ENCODE measurements around the gene FAAP100.
"Not testable (repeated sequence)": the region's sequence is repeated elsewhere in the genome, so short reads cannot be mapped to it uniquely, and the experiment has no call there.

The FAAP100 gene, protein sequence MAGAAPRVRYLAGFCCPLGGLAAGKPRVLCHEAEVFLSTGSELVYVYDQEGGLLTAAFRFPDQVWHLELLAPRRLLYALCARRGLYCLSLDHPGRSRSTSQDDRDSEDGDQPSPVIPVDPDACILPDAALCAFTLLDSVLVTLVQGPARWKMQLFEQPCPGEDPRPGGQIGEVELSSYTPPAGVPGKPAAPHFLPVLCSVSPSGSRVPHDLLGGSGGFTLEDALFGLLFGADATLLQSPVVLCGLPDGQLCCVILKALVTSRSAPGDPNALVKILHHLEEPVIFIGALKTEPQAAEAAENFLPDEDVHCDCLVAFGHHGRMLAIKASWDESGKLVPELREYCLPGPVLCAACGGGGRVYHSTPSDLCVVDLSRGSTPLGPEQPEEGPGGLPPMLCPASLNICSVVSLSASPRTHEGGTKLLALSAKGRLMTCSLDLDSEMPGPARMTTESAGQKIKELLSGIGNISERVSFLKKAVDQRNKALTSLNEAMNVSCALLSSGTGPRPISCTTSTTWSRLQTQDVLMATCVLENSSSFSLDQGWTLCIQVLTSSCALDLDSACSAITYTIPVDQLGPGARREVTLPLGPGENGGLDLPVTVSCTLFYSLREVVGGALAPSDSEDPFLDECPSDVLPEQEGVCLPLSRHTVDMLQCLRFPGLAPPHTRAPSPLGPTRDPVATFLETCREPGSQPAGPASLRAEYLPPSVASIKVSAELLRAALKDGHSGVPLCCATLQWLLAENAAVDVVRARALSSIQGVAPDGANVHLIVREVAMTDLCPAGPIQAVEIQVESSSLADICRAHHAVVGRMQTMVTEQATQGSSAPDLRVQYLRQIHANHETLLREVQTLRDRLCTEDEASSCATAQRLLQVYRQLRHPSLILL

DNA sequence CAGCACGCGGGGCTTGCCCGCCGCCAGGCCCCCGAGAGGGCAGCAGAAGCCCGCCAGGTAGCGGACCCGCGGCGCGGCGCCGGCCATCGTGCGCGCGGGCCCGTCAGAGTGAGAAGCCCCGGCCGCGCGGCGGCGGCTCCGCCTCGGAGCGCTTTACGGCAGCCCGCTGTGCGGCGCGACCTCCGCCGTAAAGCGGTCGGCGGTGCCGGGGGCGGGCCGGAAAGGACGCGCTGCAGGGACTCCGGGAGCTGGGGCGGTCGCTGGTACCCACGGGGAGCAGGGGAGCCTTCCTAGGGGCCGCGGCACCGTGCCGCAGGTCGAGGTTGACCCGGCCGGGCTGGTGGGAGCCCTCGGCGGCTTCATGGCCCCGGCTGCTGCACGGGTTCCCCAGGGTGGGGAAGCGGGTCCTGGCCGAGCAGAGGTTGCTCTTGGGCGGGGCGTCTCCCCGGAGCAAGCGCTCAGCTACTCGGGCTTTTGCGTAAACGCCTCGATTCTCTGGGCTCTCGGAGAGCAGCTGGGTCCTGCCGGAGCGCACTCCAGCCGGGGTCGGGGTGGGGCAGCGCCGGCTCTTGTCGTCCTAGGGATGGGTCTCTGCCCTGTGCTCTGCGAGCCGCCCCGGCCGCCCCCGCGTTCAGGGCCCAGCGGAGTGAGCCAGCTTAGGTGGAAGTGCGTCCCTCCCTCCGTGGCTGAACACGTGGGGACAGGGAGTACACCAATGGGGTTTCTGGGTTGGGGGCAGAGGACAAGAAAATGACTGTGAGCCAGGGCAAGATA lies at the start of gene FAAP100:
Gene FAAP100, minus strand, starts transcription at position 110 of the 774 bp plus-strand sequence. Its CDS starts 23 bp downstream, at position 87.
- DNase-seq = peak; percentile 56 to 77

DNA sequence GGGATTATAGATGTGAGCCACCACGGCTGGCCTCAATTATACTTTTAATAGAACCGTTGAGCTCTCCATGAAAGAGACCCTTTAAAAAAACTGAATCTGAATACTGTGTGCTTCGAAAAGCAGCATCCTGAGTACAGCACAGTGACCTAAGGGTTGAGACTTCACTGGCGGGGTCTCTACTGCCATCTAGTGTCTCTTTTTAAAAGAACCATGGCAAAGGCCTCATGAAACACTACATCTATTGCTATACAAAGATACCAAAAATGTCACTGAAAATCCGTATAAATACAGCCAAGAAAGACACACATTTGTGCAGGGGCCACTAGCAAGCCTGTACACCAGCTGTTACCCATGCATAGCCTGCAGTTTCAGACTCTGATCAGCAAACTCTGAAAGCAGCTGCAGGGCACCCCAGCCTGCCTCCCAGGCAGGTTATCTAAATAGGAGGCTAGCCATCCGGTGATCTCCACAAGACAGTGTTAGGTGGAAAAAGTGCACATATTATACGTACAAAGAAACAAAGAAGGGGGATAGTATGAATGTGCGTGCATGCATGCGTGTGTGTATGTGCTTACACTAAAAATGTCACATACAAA lies 49.5 kb upstream of the FAAP100 start:
- DNase-seq = peak in 1 of 2 donors; percentile 70

DNA sequence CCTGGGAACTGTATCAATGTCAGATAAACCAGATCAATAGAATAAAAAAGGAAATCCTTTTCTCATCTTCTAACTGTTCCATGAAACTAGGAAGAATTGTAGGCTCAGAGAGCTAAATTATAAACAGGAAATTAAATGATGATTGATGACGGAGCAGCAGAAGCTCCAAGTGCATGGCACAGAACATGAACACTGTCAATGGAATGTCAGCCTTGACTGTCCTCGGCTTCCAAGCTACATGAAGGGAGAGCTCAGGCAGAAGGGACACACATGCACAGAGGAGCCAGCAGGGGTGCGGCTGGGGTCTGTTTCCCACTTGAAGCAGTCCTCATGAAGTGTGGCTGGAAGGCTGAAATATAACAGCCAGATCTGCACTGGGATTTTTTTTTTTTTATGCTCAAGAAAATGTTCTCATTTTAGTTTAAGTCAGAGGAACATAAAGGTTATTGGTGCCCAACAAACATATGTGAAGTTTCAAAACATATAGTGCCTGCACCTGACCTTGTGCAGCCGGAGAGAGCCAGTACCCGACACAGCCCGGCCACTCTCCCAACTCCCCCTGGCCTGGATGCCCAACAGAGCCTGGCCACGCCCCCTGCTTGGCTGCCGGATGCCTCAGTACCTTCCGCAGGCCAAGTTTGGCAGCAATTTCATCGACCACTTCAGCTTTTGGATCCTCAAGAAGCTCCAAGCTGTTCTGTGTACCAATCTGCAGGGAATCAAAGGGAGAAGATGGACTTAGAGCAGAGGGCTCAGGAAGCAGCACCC lies 47.8 kb upstream of the FAAP100 start:
- no peak for DNase-seq

DNA sequence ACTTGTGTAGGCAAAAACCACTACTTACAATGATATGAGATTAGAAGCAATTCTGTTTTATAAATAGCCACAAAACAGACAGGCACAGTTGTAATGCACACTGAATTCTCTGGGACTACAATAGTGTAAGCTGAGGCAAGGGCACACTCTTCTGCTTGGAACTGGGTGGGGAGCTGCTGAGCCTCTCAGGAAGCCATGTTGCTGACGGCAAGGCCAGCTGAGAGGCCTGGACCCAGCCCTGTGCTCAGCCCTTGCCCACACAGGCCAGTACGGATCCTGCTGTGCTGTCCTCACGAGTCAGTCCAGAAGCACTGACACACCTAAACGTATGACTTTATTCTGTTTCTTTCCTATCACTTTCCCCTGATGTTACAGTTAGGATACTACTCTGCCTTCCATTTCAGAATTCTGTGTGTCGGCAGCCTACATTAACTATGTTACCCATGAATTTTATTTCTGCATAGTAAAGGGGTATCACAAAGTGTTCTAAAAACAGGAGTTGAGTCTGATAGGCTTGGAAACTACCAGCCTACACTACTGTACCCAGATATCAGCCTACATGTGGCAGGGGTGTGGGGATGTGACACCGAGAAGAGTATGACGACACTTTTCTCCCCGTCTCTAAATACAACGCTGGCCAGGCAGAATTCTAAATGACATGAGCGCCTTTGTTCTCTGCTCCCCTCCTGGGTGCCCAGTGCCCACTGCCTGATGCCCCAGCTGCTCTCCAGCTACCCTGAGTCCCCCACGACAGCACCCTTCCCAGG lies 41.1 kb upstream of the FAAP100 start:
- no peak for DNase-seq

DNA sequence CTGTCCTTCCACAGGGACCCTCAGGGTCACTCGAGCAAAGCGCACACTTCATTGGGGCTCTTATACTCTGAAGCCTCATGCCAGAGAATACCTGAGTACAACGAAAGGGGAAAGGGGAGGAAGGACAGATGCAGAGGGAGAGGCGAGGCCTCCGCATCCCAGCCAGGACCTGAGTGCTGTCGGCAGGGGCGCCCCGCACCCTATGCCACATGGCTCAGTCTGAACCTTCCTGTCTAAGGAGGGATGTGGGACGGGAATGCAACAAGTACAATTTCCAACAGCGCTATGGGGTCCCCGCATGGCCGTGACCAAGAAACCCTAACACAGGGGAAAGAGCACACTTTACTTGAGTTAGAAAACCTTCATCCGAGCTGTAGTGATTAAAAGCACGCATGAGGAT lies 39.8 kb upstream of the FAAP100 start:
- no peak for DNase-seq

DNA sequence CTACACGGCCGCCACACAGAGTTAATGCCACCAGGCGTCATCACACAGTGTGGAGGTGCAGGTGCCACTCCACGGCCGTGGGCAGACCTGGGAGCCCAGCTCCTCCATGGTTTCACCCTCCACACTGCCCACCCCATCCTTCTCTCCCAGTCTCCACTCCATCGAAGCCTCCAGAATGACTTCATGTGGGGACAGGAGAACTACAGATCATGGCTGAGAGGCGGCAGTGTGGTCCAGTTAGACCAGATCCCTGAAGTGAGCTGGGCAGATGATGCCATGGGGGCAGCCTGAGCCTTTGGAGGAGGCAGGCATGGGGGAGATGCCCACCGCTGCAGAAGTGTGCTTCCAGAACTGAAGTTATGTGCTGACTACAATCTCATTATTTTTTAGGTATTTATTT lies 38.0 kb upstream of the FAAP100 start:
- DNase-seq = no peak

DNA sequence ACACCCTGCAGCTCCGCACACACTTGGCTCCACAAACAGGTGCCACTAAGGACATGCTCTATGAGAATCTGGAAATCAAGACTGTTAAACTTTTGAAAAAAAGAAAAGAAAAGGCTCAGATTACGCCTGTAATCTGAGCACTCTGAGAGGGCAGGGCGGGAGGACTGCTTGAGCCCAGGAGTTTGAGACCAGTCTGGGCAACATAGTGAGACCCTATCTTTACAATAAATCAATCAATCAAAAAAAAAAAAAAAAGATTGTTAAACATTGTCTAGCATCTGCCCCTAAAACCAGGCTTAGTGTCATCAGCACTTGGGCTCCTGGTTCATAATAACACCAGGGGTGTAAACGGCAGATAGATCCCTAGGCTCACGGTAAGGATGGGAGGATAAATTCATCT lies 37.5 kb upstream of the FAAP100 start:
- DNase-seq = no peak

DNA sequence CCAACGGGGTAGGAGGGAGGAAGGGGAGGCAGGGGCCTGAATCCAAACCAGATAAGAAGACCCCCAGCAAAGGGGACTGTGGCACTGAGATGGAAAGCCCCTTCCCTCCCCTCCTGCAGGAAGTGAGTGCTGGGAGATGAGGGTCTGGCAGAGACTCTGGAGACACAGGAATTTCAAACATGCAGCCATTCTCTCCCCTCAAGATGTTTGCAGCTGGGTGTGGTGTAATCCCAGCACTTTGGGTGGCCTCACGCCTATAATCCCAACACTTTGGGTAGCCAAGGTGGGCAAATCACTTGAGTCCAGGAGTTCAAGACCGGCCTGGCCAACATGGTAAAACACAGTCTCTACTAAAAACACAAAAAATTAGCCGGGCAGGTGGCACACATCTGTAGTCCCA lies 33.9 kb upstream of the FAAP100 start:
- no peak for DNase-seq

DNA sequence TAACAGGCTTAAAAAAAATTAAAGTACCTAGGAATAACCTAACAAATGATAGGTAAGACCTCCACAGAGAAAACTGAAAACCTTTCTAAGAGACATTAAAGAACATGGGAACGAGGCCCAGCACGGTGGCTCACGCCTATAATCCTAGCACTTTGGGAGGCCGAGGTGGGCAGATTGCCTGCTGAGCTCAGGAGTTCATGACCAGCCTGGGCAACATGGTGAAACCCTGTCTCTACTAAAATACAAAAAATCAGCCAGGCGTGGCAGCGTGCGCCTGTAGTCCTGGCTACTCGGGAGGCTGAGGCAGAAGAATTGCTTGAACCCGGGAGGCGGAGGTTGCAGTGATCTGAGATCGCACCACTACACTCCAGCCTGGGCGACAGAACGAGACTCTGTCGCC lies 32.6 kb upstream of the FAAP100 start:
- DNase-seq = not testable (repeated sequence)

DNA sequence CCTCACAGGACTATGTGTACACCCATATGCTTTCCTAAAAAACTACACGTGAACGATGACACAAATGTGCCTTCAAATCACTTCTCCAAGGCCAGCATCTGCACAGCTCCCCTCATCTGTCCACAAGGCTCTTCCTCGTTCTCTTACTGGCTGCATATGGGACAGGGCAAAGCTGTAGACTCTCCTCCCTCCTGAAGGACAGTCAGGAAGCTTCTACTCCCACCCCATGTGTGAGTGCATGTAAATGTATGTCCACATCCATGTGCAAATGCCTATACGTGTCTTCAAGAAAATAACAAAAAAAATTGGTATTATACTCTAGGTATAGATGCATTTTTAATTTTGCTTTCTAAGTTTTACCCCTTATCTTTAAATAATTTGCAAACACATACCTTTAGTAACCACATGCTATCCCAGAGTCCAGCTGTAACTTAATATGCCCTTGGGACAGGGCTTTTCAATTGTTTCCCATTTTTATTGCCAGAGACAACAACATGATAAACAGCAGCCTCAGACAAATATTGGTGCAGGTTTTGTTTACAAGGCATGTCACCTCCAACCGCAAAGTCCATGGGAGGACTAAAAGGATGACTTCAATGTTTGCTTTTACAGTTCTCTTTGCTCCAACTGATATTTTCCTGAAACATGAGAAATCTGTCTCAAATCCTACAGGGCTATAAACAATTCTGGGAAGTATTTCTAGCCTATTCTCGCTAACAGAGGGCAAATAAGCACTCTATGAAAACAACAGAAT lies 31.6 kb upstream of the FAAP100 start:
- no peak for DNase-seq

DNA sequence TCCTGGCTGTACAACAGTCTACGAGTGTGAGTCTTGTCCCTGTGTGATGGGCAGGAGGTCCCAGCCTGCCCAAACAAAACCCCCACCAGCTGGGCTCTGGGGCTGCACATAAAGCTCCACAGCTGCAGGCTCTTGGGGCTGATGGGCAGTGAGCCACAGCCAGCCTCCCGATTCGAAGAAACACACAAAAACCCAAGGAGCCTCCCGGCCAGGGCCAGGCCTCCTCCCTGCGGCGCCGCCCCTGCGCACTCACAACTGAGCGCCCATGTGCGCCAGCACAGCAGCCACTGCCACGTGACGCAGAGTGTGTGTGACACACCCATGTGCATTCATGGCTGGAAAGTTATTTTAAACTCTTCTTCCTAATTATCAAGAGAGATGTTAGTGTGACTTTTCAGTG lies 30.6 kb upstream of the FAAP100 start:
- no peak for DNase-seq

DNA sequence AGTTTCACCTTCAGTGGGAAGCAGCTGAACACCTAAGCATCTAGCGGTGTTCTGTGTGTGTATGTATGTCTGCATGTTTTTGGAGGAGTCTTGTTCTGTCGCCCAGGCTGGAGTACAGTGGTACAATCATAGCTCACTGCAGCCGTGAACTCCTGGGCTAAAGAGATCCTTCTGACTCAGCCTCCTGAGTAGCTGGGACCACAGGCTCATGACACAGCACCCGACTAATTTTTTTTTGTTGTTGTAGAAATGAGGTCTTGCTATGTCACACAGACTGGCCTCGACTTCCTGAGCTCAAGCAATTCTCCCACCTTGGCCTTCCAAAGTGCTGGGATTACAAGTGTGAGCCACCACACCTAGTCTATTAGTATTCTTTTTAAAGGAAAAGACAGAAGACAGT lies 30.2 kb upstream of the FAAP100 start:
- no peak for DNase-seq

DNA sequence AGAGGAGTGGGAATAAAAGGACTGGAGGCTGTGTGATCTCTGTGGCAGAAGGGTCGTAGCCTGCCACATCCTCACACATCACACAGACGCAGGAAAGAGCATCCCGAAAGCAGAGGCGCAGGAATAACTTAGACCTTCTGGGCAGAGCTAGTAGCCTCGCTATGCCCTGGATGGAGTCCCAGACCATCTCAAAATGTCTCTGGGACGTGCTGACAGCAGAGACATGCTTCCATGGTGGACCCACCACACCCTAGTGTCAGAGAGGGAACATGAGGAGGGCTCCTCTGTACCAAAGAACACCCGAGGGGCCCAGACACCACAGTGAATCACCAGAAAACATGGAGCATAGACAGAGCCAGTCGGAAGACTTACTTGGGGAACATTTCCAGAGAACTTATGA lies 29.6 kb upstream of the FAAP100 start:
- no peak for DNase-seq

DNA sequence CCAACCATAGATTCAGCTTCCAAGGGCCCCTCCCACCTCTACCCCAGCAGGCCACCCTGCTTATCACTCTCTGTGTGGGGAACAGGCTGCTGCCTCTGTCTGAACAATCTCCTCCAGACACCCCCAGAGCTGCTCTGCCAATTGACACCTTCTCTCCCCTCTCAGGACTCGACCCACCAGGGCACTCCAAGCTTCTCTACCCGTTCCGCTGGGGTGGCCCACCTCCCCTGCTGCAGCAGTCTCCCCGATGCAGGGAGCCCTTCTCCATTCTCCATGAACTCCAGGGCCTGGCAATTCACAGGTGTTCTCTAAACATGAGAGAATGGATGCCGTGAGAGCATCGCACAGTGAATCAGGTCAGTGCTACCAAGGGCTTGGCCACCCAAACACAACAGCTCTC lies 28.3 kb upstream of the FAAP100 start:
- no peak for DNase-seq

DNA sequence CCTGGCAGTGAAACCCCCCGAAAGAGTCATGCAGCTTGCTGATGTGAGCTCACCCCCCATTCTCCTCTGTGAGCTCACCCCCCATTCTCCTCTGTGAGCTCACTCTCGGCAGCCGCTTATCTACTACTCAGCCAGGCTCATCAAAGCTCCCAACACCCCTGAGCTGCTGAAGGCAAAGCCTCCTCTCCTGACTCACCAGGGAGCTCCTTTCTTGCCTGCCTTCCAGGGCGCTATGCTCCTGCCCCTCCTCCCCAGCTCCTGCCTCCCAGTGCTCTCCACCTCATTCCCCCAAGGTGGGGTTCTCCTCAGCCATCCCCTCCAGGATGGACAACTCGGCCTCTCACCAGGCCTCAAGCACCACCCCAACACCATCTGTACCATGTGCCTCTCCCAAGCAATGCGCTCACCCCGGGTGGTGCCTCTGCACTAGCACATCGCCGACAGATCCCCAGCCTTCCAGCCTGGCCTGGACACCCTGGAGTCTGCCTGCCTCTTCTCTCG lies 27.7 kb upstream of the FAAP100 start:
- DNase-seq = no peak

DNA sequence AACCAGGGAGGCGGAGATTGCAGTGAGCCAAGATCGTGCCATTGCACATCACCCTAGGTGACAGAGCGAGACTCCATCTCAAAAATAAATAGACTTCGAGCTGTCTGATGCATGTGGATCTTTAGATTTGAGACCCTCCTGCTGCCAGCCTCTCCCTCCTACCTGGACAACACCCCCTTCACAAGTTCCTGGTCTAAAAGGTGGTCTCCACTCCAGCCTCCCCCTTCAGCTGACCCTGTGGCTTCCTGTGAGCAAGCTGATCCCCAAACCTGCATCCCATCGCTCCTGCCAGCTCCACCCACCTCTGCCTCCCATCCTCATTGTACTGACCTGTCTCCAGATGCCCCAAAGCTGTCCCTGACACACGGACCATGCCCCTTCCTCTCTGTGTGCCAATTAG lies 27.1 kb upstream of the FAAP100 start:
- no peak for DNase-seq

DNA sequence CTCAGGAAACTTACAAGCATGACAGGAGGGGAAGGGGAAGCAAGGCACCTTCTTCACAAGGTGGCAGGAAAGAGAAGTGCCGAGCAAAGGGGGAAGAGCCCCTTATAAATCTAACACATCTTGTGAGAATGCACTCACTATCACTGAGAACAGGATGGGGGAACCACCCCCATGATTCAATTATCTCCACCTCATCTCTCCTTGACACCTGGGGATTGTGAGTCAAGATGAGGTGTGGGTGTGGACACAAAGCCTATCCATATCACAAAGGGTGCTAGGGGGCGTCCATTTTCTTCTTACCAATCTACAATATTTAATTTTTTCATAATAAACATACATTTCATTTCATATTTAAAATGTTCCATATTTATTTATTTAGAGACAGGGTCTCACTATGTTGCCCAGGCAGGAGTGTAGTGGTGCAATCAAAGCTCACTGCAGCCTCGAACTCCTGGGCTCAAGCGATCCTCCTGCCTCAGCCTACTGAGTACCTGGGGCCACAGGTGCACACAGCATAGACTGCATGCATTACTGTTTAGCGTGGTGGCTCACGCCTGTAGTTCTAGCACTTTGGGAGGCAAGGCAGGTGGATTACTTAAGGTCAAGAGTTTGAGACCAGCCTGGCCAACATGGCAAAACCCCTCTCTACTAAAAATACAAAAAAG lies 26.5 kb upstream of the FAAP100 start:
- no peak for DNase-seq

DNA sequence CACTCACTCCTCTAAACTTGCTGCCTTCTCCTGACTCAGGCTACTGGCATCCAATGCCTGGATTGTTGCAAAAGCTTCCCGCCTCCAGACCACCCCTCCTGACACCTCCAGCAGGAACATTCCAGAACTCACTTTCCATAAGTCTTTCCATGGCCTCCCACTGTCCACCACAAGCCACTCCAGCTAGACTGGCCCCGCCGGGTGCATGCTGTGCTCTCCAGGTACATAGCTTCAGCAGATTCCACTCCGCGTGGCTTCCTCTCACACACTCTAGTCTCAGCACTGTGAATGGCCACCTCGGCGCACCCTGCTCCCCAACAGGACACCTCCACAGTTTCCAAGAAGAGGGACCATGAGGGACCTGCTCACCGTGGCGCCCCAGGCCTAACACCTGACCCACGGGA lies 25.9 kb upstream of the FAAP100 start:
- DNase-seq = no peak

DNA sequence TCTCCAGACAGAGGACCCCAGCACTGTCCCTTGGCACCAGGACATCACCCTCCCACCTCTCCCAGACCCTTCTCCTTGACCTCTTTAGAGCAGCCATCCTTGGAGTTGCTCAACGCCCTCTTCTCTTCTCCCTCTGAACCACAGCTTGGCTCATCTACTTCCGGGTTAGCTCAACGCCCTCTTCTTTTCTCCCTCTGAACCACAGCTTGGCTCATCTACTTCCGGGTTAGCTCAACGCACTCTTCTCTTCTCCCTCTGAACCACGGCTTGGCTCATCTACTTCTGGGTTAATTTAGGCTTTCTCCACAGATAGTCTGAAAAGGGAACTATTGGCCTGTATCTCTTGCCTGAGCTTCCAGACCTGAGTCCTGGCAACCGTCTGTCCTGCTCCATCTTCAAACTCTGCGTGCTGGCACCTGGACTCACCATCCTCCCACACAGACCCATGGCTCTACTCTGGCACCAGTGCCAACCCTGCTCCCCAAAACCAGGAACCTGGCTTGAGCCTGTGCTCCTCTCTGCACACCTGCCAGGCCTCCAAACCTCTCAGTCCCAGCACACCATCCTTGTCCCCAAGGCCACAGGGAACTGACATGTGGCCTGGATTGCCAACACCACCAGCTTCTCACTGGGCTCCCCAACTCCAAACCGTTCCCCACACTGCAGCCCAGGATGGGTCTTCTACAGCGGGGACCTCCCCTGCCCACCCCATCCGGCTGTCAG lies 25.3 kb upstream of the FAAP100 start:
- DNase-seq = no peak
